ENCODE data around the gene COX7A2. TPM values are rescaled to one million over a fixed set of nuclear protein-coding genes. Genes with fewer than 3 reads are reported as not detected.

Gene COX7A2
- total and polyA plus RNA-seq, 7 experiments from 2014 or later = 159 to 969 (median 186) TPM

GRCh38 chr6:75249837-75250236 lies 6.2 kb upstream of the COX7A2 start:
- peak overlapping the region in 3 of 9 donors; percentile 1 to 29 (median 2) for H3K27ac Mint-ChIP-seq
- Histone ChIP-seq H3K27ac (ENCODE audit: low read depth, low read length) (no peak overlapping the region), H3K4me1 (ENCODE audit: control insufficient read depth in 2 of 2, insufficient read depth in 2 of 2, low read length in 2 of 2) (no peaks in the 10 kb centered on the region), H3K27me3 (ENCODE audit: control insufficient read depth in 2 of 2, insufficient read depth in 2 of 2, low read length in 2 of 2) (no peaks in the 10 kb centered on the region), H3K4me3 (ENCODE audit: low read length) (no peak overlapping the region), H3K9me3 (ENCODE audit: control insufficient read depth in 2 of 3, low read length in 3 of 3) (no peaks in the 10 kb centered on the region), H3K36me3 (ENCODE audit: control insufficient read depth in 2 of 3, insufficient read depth in 3 of 3, low read length in 3 of 3) (peaks cover 0 to 9% (median 0%) of the 10 kb centered on the region in 3 experiments)
- DNase-seq (no peak), ATAC-seq (no peak)
- POLR2A ChIA-PET = no interaction called here
- H3K36me3 Mint-ChIP-seq = peaks cover 0 to 14% (median 0%) of the 10 kb centered on the region in 5 donors
- intact Hi-C loops (cut with micrococcal nuclease) = loop anchor here in 1 of 2 donors (10.0 kb wide), 1 partner anchor 1785 kb away; the partner anchor contains the start of gene MTO1
- no peaks in the 10 kb centered on the region for H3K9me3 Mint-ChIP-seq
- peaks cover 0 to 15% (median 14%) of the 10 kb centered on the region in 5 donors for H3K27me3 Mint-ChIP-seq
- peaks cover 0 to 7% (median 4%) of the 10 kb centered on the region in 7 donors for H3K4me1 Mint-ChIP-seq
- H3K4me3 Mint-ChIP-seq = no peak overlapping the region
- CTCF ChIA-PET = interaction anchor here (0.6 kb wide), 1 partner anchor 1637 kb away, joined by 8 read pairs; no protein-coding TSS in a partner anchor

GRCh38 chr6:75246386-75246785 lies 2.8 kb upstream of the COX7A2 start:
- ChIA-PET POLR2A (interaction anchor here (1.0 kb wide), 1 partner anchor 38 kb away, joined by 4 read pairs; the partner anchor contains the start of gene TMEM30A), CTCF (no interaction called here)
- Histone ChIP-seq H3K4me3 (ENCODE audit: low read length) (no peak overlapping the region), H3K4me1 (ENCODE audit: control insufficient read depth in 2 of 2, insufficient read depth in 2 of 2, low read length in 2 of 2) (peaks cover under 1 to 5% of the 10 kb centered on the region in 2 donors), H3K27ac (ENCODE audit: low read depth, low read length) (no peak overlapping the region), H3K36me3 (ENCODE audit: control insufficient read depth in 2 of 3, insufficient read depth in 3 of 3, low read length in 3 of 3) (peaks cover 0 to 3% (median 0%) of the 10 kb centered on the region in 3 experiments), H3K9me3 (ENCODE audit: control insufficient read depth in 2 of 3, low read length in 3 of 3) (no peaks in the 10 kb centered on the region), H3K27me3 (ENCODE audit: control insufficient read depth in 2 of 2, insufficient read depth in 2 of 2, low read length in 2 of 2) (no peaks in the 10 kb centered on the region)
- Mint-ChIP-seq H3K9me3 (peaks cover 0 to 2% (median 0%) of the 10 kb centered on the region in 11 donors), H3K4me1 (peaks cover under 1 to 32% (median 26%) of the 10 kb centered on the region in 7 donors), H3K36me3 (peaks cover 0 to 6% (median under 1%) of the 10 kb centered on the region in 5 donors), H3K4me3 (peak overlapping the region in 1 of 10 donors; percentile 5), H3K27me3 (peaks cover 0 to 17% (median 15%) of the 10 kb centered on the region in 5 donors), H3K27ac (peak overlapping the region in 1 of 9 donors; percentile 55)
- intact Hi-C loops (cut with micrococcal nuclease) = loop anchor here in 1 of 2 donors (10.0 kb wide), 1 partner anchor 1782 kb away; the partner anchor contains the start of gene MTO1
- no peak for ATAC-seq
- no peak for DNase-seq

- H3K27ac Mint-ChIP-seq = peak overlapping the region; percentile 94 to 100 (median 98)
- no peaks in the 10 kb centered on the region for H3K9me3 ChIP-seq (ENCODE audit: control insufficient read depth in 2 of 3, low read length in 3 of 3)
- peak overlapping the region; percentile 84 for H3K4me3 ChIP-seq (ENCODE audit: low read length)
- peaks cover 0 to 11% (median 9%) of the 10 kb centered on the region in 3 experiments for H3K36me3 ChIP-seq (ENCODE audit: control insufficient read depth in 2 of 3, insufficient read depth in 3 of 3, low read length in 3 of 3)
- H3K4me1 ChIP-seq (ENCODE audit: control insufficient read depth in 2 of 2, insufficient read depth in 2 of 2, low read length in 2 of 2) = peaks cover 10 to 11% of the 10 kb centered on the region in 2 donors
- H3K4me3 Mint-ChIP-seq = peak overlapping the region; percentile 88 to 99 (median 98)
- POLR2A ChIA-PET = interaction anchor here (0.6 to 2.4 kb wide), 16 partner anchors 19 to 1723 kb away, joined by 3 to 32 read pairs (median 4); partner anchors contain the start of genes EEF1A1, SENP6 and TMEM30A
- H3K27me3 ChIP-seq (ENCODE audit: control insufficient read depth in 2 of 2, insufficient read depth in 2 of 2, low read length in 2 of 2) = no peaks in the 10 kb centered on the region
- peaks cover 0 to 18% (median 13%) of the 10 kb centered on the region in 5 donors for H3K36me3 Mint-ChIP-seq
- DNase-seq (peak in 1 of 9 donors; percentile 2), ATAC-seq (no peak)
- peaks cover 0 to 17% (median 15%) of the 10 kb centered on the region in 5 donors for H3K27me3 Mint-ChIP-seq
- intact Hi-C loops (cut with micrococcal nuclease) = loop anchor here in 1 of 2 donors (2.0 to 10.0 kb wide), 2 partner anchors 1723 to 1779 kb away; partner anchors contain the start of genes EEF1A1 and MTO1
- H3K9me3 Mint-ChIP-seq = peaks cover 0 to 2% (median 0%) of the 10 kb centered on the region in 11 donors
- peak overlapping the region; percentile 90 for H3K27ac ChIP-seq (ENCODE audit: low read depth, low read length)
- peaks cover 9 to 51% (median 33%) of the 10 kb centered on the region in 7 donors for H3K4me1 Mint-ChIP-seq
- CTCF ChIA-PET = interaction anchor here (0.5 to 1.2 kb wide), 2 partner anchors 40 to 1153 kb away, joined by 4 read pairs; partner anchors contain the start of gene TMEM30A
Observed at GRCh38 chr6:75244063-75244584, 523 bp upstream of the COX7A2 start.

GRCh38 chr6:75236630-75237029 lies 7.0 kb downstream of the COX7A2 start:
- ATAC-seq = no peak
- Mint-ChIP-seq H3K27ac (no peak overlapping the region), H3K4me1 (peaks cover 9 to 23% (median 13%) of the 10 kb centered on the region in 7 donors), H3K36me3 (peaks cover 6 to 34% (median 19%) of the 10 kb centered on the region in 5 donors), H3K9me3 (no peaks in the 10 kb centered on the region), H3K27me3 (no peaks in the 10 kb centered on the region), H3K4me3 (no peak overlapping the region)
- no peaks in the 10 kb centered on the region for H3K27me3 ChIP-seq (ENCODE audit: control insufficient read depth in 2 of 2, insufficient read depth in 2 of 2, low read length in 2 of 2)
- H3K36me3 ChIP-seq (ENCODE audit: control insufficient read depth in 2 of 3, insufficient read depth in 3 of 3, low read length in 3 of 3) = peaks cover 12 to 25% (median 19%) of the 10 kb centered on the region in 3 experiments
- CTCF ChIA-PET = no interaction called here
- H3K9me3 ChIP-seq (ENCODE audit: control insufficient read depth in 2 of 3, low read length in 3 of 3) = no peaks in the 10 kb centered on the region
- DNase-seq = no peak
- peaks cover 7 to 10% of the 10 kb centered on the region in 2 donors for H3K4me1 ChIP-seq (ENCODE audit: control insufficient read depth in 2 of 2, insufficient read depth in 2 of 2, low read length in 2 of 2)
- intact Hi-C loops (cut with micrococcal nuclease) = no loop called here
- H3K27ac ChIP-seq (ENCODE audit: low read depth, low read length) = no peak overlapping the region
- POLR2A ChIA-PET = no interaction called here
- no peak overlapping the region for H3K4me3 ChIP-seq (ENCODE audit: low read length)

- ATAC-seq (no peak), DNase-seq (no peak)
- Histone ChIP-seq H3K27me3 (ENCODE audit: control insufficient read depth in 2 of 2, insufficient read depth in 2 of 2, low read length in 2 of 2) (no peaks in the 10 kb centered on the region), H3K4me3 (ENCODE audit: low read length) (no peak overlapping the region), H3K27ac (ENCODE audit: low read depth, low read length) (no peak overlapping the region), H3K9me3 (ENCODE audit: control insufficient read depth in 2 of 3, low read length in 3 of 3) (no peaks in the 10 kb centered on the region), H3K36me3 (ENCODE audit: control insufficient read depth in 2 of 3, insufficient read depth in 3 of 3, low read length in 3 of 3) (peaks cover 12 to 25% (median 15%) of the 10 kb centered on the region in 3 experiments), H3K4me1 (ENCODE audit: control insufficient read depth in 2 of 2, insufficient read depth in 2 of 2, low read length in 2 of 2) (no peaks in the 10 kb centered on the region)
- ChIA-PET POLR2A (interaction anchor here (2.1 kb wide), 1 partner anchor 8 kb away, joined by 8 read pairs; the partner anchor contains the start of gene COX7A2), CTCF (no interaction called here)
- intact Hi-C loops (cut with micrococcal nuclease) = no loop called here
- peak overlapping the region in 6 of 9 donors; percentile 3 to 44 (median 15) for H3K27ac Mint-ChIP-seq
- H3K36me3 Mint-ChIP-seq = peaks cover 6 to 26% (median 12%) of the 10 kb centered on the region in 5 donors
- H3K4me3 Mint-ChIP-seq = no peak overlapping the region
- H3K9me3 Mint-ChIP-seq = no peaks in the 10 kb centered on the region
- no peaks in the 10 kb centered on the region for H3K27me3 Mint-ChIP-seq
- peaks cover 0 to 12% (median 4%) of the 10 kb centered on the region in 7 donors for H3K4me1 Mint-ChIP-seq
Observed at GRCh38 chr6:75235271-75235670, 8.3 kb downstream of the COX7A2 start.

- CTCF ChIA-PET = interaction anchor here (0.9 kb wide), 1 partner anchor 24 kb away, joined by 4 read pairs; no protein-coding TSS in a partner anchor
- no peak overlapping the region for H3K4me3 ChIP-seq (ENCODE audit: low read length)
- POLR2A ChIA-PET = interaction anchor here (2.1 kb wide), 1 partner anchor 9 kb away, joined by 8 read pairs; the partner anchor contains the start of gene COX7A2
Observed at GRCh38 chr6:75234126-75234865, 9.3 kb downstream of the COX7A2 start.

More at GRCh38 chr6:75234126-75234865, 9.3 kb downstream of the COX7A2 start:
- no peaks in the 10 kb centered on the region for H3K27me3 Mint-ChIP-seq
- Histone ChIP-seq H3K9me3 (ENCODE audit: control insufficient read depth in 2 of 3, low read length in 3 of 3) (no peaks in the 10 kb centered on the region), H3K36me3 (ENCODE audit: control insufficient read depth in 2 of 3, insufficient read depth in 3 of 3, low read length in 3 of 3) (peaks cover 11 to 19% (median 12%) of the 10 kb centered on the region in 3 experiments), H3K27ac (ENCODE audit: low read depth, low read length) (no peak overlapping the region), H3K27me3 (ENCODE audit: control insufficient read depth in 2 of 2, insufficient read depth in 2 of 2, low read length in 2 of 2) (no peaks in the 10 kb centered on the region), H3K4me1 (ENCODE audit: control insufficient read depth in 2 of 2, insufficient read depth in 2 of 2, low read length in 2 of 2) (no peaks in the 10 kb centered on the region)
- DNase-seq (no peak), ATAC-seq (no peak)
- H3K4me1 Mint-ChIP-seq = peaks cover 0 to 8% (median 0%) of the 10 kb centered on the region in 7 donors
- no peak overlapping the region for H3K4me3 Mint-ChIP-seq
- peak overlapping the region in 3 of 9 donors; percentile 36 to 62 (median 59) for H3K27ac Mint-ChIP-seq
- intact Hi-C loops (cut with micrococcal nuclease) = no loop called here
- H3K9me3 Mint-ChIP-seq = no peaks in the 10 kb centered on the region
- peaks cover 5 to 17% (median 11%) of the 10 kb centered on the region in 5 donors for H3K36me3 Mint-ChIP-seq
